DOHH2 (cell line): ENCODE results near the gene RACGAP1.

Source experiments
- H3F3A ChIP-seq: fragments of 200-600 bp; sonication (generic), shearing (Covaris generic); 2 replicates; pipeline ENCODE4 v1.6.0; 2016; ENCODE audit warnings: antibody characterized with exemption, mild to moderate bottlenecking; ENCODE audit not compliant: control insufficient read depth, insufficient read depth
- H3K27ac ChIP-seq: fragments of 200-600 bp; sonication (generic); 2 replicates; pipeline ENCODE4 v1.5.1; 2014; ENCODE audit warnings: low read depth, mild to moderate bottlenecking, low read length, moderate library complexity
- H3K27me3 ChIP-seq: fragments of 200-600 bp; sonication (generic); 2 replicates; pipeline ENCODE4 v1.6.1; 2014; ENCODE audit warnings: mild to moderate bottlenecking, low read length, mixed read lengths; ENCODE audit not compliant: control insufficient read depth
- H3K36me3 ChIP-seq: fragments of 200-600 bp; sonication (generic); 2 replicates; pipeline ENCODE4 v1.6.1; 2014; ENCODE audit warnings: mild to moderate bottlenecking, low read length, moderate library complexity, mixed read lengths; ENCODE audit not compliant: control insufficient read depth
- H3K4me1 ChIP-seq: fragments of 200-600 bp; sonication (generic); 2 replicates; pipeline ENCODE4 v1.6.1; 2014; ENCODE audit warnings: mild to moderate bottlenecking, low read length, mixed read lengths; ENCODE audit not compliant: control insufficient read depth
- H3K4me2 ChIP-seq: fragments of 200-600 bp; sonication (generic); 2 replicates; pipeline ENCODE4 v1.6.0; 2014; ENCODE audit warnings: mild to moderate bottlenecking, low read length, moderate library complexity
- H3K4me3 ChIP-seq: fragments of 200-600 bp; sonication (generic); 2 replicates; pipeline ENCODE4 v1.5.1; 2014; ENCODE audit warnings: mild to moderate bottlenecking, low read length, mixed read lengths
- H3K79me2 ChIP-seq: fragments of 200-600 bp; sonication (generic); 2 replicates; pipeline ENCODE4 v1.6.1; 2014; ENCODE audit warnings: mild to moderate bottlenecking, low read length, mixed read lengths; ENCODE audit not compliant: control insufficient read depth
- H3K9me2 ChIP-seq: fragments of 200-600 bp; sonication (generic); replicated peaks from 2 replicates; pipeline ENCODE4 v1.6.1; 2014; ENCODE audit warnings: mild to moderate bottlenecking, low read length, mixed read lengths; ENCODE audit not compliant: control insufficient read depth
- H3K9me3 ChIP-seq: fragments of 200-600 bp; sonication (generic); 2 replicates; pipeline ENCODE4 v1.6.1; 2014; ENCODE audit warnings: antibody characterized with exemption, low read length, mixed read lengths; ENCODE audit not compliant: control insufficient read depth, insufficient read depth
- H4K20me1 ChIP-seq: fragments of 200-600 bp; sonication (generic); 2 replicates; pipeline ENCODE4 v1.6.0; 2014; ENCODE audit warnings: low read depth, mild to moderate bottlenecking, antibody characterized with exemption, low read length, moderate library complexity; ENCODE audit not compliant: control insufficient read depth, insufficient read depth
- EZH2phosphoT487 ChIP-seq: fragments of 200-600 bp; sonication (generic); IDR thresholded peaks from 2 replicates; pipeline ENCODE4 v1.6.1; 2017; ENCODE audit warnings: borderline replicate concordance, mild to moderate bottlenecking, antibody characterized with exemption, low read length, moderate library complexity, mixed read lengths
- TF ChIP-seq, protein P1 (sequence below): fragments of 200-600 bp; sonication (generic); IDR thresholded peaks from one replicate; pipeline ENCODE4 v1.5.1; 2014; ENCODE audit warnings: antibody characterized with exemption, mild to moderate bottlenecking, low read depth, low read length; ENCODE audit not compliant: poor library complexity, severe bottlenecking

RACGAP1 gene

GRCh38 chr12:49953151-49953550 lies 72.1 kb downstream of the RACGAP1 start:
- Histone ChIP-seq H3K4me2 (no peak overlapping the region), H3K27ac (no peak overlapping the region), H3K79me2 (no peaks in the 10 kb centered on the region), H3F3A (no peaks in the 10 kb centered on the region), H3K4me1 (no peaks in the 10 kb centered on the region), H3K4me3 (no peak overlapping the region), H3K9me3 (no peaks in the 10 kb centered on the region), H3K9me2 (no peaks in the 10 kb centered on the region), H3K36me3 (no peaks in the 10 kb centered on the region), H4K20me1 (no peaks in the 10 kb centered on the region), H3K27me3 (peaks cover 13% of the 10 kb centered on the region)
- TF ChIP-seq, protein P1, sequence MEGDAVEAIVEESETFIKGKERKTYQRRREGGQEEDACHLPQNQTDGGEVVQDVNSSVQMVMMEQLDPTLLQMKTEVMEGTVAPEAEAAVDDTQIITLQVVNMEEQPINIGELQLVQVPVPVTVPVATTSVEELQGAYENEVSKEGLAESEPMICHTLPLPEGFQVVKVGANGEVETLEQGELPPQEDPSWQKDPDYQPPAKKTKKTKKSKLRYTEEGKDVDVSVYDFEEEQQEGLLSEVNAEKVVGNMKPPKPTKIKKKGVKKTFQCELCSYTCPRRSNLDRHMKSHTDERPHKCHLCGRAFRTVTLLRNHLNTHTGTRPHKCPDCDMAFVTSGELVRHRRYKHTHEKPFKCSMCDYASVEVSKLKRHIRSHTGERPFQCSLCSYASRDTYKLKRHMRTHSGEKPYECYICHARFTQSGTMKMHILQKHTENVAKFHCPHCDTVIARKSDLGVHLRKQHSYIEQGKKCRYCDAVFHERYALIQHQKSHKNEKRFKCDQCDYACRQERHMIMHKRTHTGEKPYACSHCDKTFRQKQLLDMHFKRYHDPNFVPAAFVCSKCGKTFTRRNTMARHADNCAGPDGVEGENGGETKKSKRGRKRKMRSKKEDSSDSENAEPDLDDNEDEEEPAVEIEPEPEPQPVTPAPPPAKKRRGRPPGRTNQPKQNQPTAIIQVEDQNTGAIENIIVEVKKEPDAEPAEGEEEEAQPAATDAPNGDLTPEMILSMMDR, result no peak
- TF ChIP-seq EZH2phosphoT487, result no peak

DNA sequence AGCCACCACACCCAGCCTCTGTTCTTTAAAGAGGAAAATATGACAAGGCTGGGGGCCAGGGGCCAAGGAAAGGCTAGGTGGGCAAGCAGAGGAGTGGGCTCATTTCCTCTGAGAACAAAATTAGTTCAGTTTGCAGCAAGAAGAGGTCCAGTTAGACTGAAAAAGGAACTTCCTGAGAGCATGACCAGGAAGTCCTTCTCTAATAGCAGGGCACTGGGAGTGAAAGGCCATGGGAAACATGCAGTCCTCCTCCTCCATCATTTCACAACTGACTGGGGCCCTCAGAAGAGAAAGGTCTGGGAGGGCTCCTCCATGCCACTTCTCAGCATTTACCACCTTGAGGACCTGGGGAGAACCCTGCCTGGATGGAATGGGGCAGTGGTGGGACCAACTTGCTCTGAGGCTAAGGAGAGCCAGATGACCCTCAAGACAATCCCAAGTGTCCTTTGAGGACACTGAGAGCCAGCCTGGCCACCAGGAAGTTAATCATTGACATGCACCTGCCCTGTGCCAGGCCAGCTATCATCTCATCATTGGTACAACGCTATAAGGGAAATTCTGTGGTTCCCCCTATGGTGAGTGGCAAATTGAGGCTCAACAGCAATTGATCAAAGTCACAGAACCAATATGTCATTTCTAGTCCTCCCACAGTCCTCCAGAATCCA lies 72.8 kb downstream of the RACGAP1 start:
- H3K27me3 ChIP-seq, result peaks cover 10% of the 10 kb centered on the region
- H3K4me2 ChIP-seq, result no peak overlapping the region
- H3K4me1 ChIP-seq, result no peaks in the 10 kb centered on the region
- no peak overlapping the region for H3K27ac ChIP-seq
- H3K4me3 ChIP-seq, result no peak overlapping the region
- TF ChIP-seq, protein P1, result no peak
- TF ChIP-seq EZH2phosphoT487, result no peak
- no peaks in the 10 kb centered on the region for H3K79me2 ChIP-seq
- no peaks in the 10 kb centered on the region for H3K9me2 ChIP-seq
- no peaks in the 10 kb centered on the region for H4K20me1 ChIP-seq
- no peaks in the 10 kb centered on the region for H3K9me3 ChIP-seq
- H3F3A ChIP-seq, result no peaks in the 10 kb centered on the region
- H3K36me3 ChIP-seq, result no peaks in the 10 kb centered on the region

DNA sequence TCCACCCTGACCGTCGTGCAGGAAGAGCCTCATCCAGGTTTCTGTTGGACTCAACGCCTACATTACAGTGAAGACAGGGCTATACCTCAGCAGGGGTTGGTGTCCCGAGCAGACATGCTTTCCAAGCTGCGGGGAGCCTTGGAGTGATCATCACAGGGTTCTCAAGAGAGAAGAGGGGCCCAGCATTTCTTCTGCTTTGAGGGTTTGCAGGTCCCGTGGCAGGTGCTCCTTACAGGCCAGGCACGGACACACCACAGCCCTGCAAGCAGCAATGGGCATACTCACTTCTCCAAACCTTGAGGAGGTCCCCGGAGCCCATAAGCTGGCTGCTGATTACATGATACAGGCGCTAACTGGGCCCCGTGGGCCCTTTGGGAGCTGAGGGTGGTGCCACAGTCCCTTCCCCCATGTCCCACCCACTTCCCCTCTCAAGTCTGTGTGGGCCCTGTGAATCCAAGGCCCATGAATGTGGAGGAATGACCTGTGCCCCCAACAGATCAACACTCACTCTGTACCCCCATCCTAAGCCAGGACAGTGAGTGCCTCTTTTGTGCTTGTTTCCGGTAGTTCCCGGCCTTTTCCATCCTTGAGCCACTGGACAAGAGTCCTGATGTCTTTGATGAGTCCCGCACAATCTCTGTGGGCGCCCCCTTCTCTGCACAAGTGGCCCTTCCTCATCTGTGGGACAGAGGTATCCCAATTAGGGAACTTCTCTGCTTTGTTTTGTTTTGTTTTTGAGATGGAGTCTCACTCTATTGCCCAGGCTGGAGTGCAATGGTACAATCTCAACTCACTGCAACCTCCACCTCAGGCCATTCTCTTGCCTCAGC lies 73.7 kb downstream of the RACGAP1 start:
- Histone ChIP-seq H3K27me3 (peaks cover 5% of the 10 kb centered on the region), H3K27ac (no peak overlapping the region), H3K4me3 (no peak overlapping the region), H3K9me2 (no peaks in the 10 kb centered on the region), H3K4me1 (no peaks in the 10 kb centered on the region), H3K79me2 (no peaks in the 10 kb centered on the region), H3F3A (no peaks in the 10 kb centered on the region), H3K9me3 (no peaks in the 10 kb centered on the region), H3K36me3 (no peaks in the 10 kb centered on the region), H4K20me1 (no peaks in the 10 kb centered on the region), H3K4me2 (no peak overlapping the region)
- TF ChIP-seq, protein P1, result no peak
- no peak for TF ChIP-seq EZH2phosphoT487
